Measurements from ENCODE around the gene LBHD1. TPM values are rescaled to one million over a fixed set of nuclear protein-coding genes. Genes with fewer than 3 reads are reported as not detected.

The LBHD1 gene
- total and polyA plus RNA-seq, 2 donors (not counting 3 experiments of a cell fraction or from before 2014, with no cell fraction given): 3.8 to 7.5 TPM

GRCh38 chr11:62688491-62688890 is 16.4 kb upstream of the LBHD1 start:
- TF ChIP-seq POLR2AphosphoS5 (IDR thresholded peaks at IDR 0.05; ENCODE audit: insufficient read depth, low read depth, low read length) (no peak), MAX (IDR thresholded peaks at IDR 0.05; ENCODE audit: insufficient read depth, insufficient read length) (no peak), MYC (IDR thresholded peaks at IDR 0.05; ENCODE audit: low read depth, low read length) (no peak), GATA2 (IDR thresholded peaks at IDR 0.05; ENCODE audit: insufficient read depth, insufficient read length, low read depth, low read length) (no peak), CTCF (IDR thresholded peaks at IDR 0.05; ENCODE audit: extremely low read depth in 1 of 2, insufficient read depth in 1 of 2, low read depth in 1 of 2, low read length in 2 of 2) (no peak), EZH2 (IDR thresholded peaks at IDR 0.05; ENCODE audit: borderline replicate concordance, low read depth, low read length, severe bottlenecking) (no peak), POLR2A (IDR thresholded peaks at IDR 0.05; ENCODE audit: low read depth, low read length) (no peak), JUN (IDR thresholded peaks at IDR 0.05; ENCODE audit: borderline replicate concordance, insufficient read depth, insufficient read length, low read depth) (no peak), FOS (IDR thresholded peaks at IDR 0.05; ENCODE audit: borderline replicate concordance, insufficient read depth, low read length) (no peak)
- H3K27ac ChIP-seq (ENCODE audit: insufficient read depth, low read depth, low read length): no peak overlapping the region
- H3K79me2 ChIP-seq (ENCODE audit: control insufficient read depth, insufficient read depth, low read length): no peaks in the 10 kb centered on the region
- no TSS peak for BruUV-seq (replicated peaks)
- H3K9me1 ChIP-seq (replicated peaks; ENCODE audit: control insufficient read depth, extremely low read depth, insufficient read depth, low read length): no peaks in the 10 kb centered on the region
- intact Hi-C loops (cut with micrococcal nuclease): no loop called here
- peaks cover 2 to 10% of the 10 kb centered on the region in 2 experiments for H3K27me3 ChIP-seq (ENCODE audit: control insufficient read depth in 2 of 2, insufficient read depth in 2 of 2, low read length in 2 of 2)
- peaks cover 5 to 23% of the 10 kb centered on the region in 2 experiments for H3K36me3 ChIP-seq (ENCODE audit: control insufficient read depth in 2 of 2, extremely low read depth in 1 of 2, insufficient read depth in 2 of 2, low read length in 2 of 2)
- ChIA-PET POLR2A (no interaction called here), CTCF (interaction anchor here (1.0 to 8.0 kb wide), 3 partner anchors 8 to 264 kb away, joined by 3 to 118 read pairs (median 4); no protein-coding TSS in a partner anchor)
- H3K9me3 ChIP-seq (replicated peaks; ENCODE audit: control insufficient read depth, insufficient read depth, low read length): no peaks in the 10 kb centered on the region
- dilution Hi-C loops (cut with MboI; ENCODE audit: extremely low pct_ligation_motif_present, low sequenced_read_pairs): no loop called here
- no peak overlapping the region for H3K4me2 ChIP-seq (ENCODE audit: insufficient read depth, low read length)
- no peak overlapping the region for H3K9ac ChIP-seq (replicated peaks; ENCODE audit: extremely low read depth, insufficient read depth, low read length)
- FAIRE-seq (no peak), DNase-seq (ENCODE audit: low read depth, low spot score) (no peak)
- no peaks in the 10 kb centered on the region for H4K20me1 ChIP-seq (replicated peaks; ENCODE audit: control insufficient read depth, extremely low read depth, insufficient read depth, low read length)
- no peak overlapping the region for H3K4me3 ChIP-seq (replicated peaks in 1 of 3; ENCODE audit: insufficient read depth in 1 of 3, low read depth in 1 of 3, low read length in 3 of 3)
- H2AFZ ChIP-seq (ENCODE audit: low read depth, low read length): peak overlapping the region; percentile 50
- H3K4me1 ChIP-seq (ENCODE audit: control insufficient read depth, extremely low read depth, insufficient read depth, low read length): no peaks in the 10 kb centered on the region
